ENCODE results near the gene TUT4. TPM values are rescaled to one million over a fixed set of nuclear protein-coding genes. Genes with fewer than 3 reads are reported as not detected.

TUT4 gene
- total and polyA plus RNA-seq, 7 donors = 13.3 to 70.5 (median 50.3) TPM

DNA sequence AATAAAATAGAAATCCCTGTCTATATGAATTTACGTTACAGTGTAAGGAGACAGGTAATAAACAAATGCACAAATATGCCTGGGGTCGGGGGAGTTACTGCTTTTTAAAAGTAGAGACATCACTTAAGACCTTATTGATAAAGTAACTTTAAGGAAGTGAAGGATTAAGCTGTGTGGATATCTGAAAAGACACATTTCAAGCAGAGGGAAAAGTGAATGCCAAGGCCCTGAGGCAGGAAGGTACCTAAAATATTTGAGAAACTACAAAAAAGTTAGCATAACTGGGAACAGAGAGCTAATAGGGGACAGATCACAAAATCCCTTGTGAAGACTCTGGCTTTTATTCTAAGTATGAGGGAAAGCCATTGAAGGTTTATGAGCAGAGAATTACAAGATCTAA lies 41.5 kb downstream of the TUT4 start:
- peaks cover 13% of the 10 kb centered on the region for H3K4me1 ChIP-seq
- H3K4me3 ChIP-seq = no peak overlapping the region
- intact Hi-C loops (cut with DNase I) = no loop called here
- no peaks in the 10 kb centered on the region for H3K9me3 ChIP-seq
- H3K36me3 ChIP-seq (ENCODE audit: insufficient read depth in 1 of 2, low read depth in 1 of 2) = peaks cover 4 to 59% of the 10 kb centered on the region in 2 donors
- WGBS, 3 donors = 85 to 91% (median 89%) methylated on average over 2 of the region's 2 CpGs
- no peak for ATAC-seq
- DNase-seq = no peak
- H3K27ac ChIP-seq = no peak overlapping the region
- TF ChIP-seq, protein P1, sequence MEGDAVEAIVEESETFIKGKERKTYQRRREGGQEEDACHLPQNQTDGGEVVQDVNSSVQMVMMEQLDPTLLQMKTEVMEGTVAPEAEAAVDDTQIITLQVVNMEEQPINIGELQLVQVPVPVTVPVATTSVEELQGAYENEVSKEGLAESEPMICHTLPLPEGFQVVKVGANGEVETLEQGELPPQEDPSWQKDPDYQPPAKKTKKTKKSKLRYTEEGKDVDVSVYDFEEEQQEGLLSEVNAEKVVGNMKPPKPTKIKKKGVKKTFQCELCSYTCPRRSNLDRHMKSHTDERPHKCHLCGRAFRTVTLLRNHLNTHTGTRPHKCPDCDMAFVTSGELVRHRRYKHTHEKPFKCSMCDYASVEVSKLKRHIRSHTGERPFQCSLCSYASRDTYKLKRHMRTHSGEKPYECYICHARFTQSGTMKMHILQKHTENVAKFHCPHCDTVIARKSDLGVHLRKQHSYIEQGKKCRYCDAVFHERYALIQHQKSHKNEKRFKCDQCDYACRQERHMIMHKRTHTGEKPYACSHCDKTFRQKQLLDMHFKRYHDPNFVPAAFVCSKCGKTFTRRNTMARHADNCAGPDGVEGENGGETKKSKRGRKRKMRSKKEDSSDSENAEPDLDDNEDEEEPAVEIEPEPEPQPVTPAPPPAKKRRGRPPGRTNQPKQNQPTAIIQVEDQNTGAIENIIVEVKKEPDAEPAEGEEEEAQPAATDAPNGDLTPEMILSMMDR (IDR thresholded peaks at IDR 0.05) = no peak
- no peaks in the 10 kb centered on the region for H3K27me3 ChIP-seq (ENCODE audit: insufficient read depth in 3 of 3, low read length in 2 of 3)

DNA sequence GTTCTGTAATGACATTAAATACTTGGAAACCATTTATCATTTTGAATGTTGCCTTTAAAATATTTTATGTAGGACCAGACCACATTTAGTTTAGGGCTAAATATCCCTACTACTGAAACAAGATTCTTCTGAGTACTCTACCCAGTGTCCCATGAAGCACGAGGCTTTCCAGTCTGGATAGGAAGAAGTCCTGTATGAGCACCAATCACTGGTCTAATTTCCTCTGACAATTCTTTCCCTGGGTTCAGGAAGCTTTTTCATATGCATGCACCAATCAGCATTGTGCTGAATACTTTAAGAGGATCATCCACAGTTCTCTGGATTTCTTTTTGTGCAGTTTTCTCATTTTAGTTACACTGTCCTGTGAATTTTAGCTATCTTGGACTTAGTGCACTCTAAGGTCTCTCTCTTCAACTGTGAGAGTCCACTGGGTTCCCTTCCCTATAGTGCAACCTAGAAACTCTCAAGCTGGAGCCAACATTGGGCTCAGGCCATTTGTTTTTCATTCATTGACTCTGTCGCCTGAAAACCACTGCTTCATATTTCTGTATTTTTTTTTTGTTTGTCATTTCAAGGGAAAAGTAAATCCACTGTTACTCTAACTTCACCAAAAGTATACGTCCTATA lies 45.9 kb downstream of the TUT4 start:
- Histone ChIP-seq H3K36me3 (ENCODE audit: insufficient read depth in 1 of 2, low read depth in 1 of 2) (peaks cover 0 to 42% of the 10 kb centered on the region in 2 donors), H3K27me3 (ENCODE audit: insufficient read depth in 3 of 3, low read length in 2 of 3) (no peaks in the 10 kb centered on the region), H3K9me3 (no peaks in the 10 kb centered on the region), H3K27ac (no peak overlapping the region), H3K4me3 (no peak overlapping the region), H3K4me1 (peaks cover 13% of the 10 kb centered on the region)
- no peak for DNase-seq
- intact Hi-C loops (cut with DNase I) = no loop called here
- WGBS, 3 donors = 72 to 92% (median 83%) methylated on average over 3 of the region's 3 CpGs
- ATAC-seq = no peak
- TF ChIP-seq, protein P1 (IDR thresholded peaks at IDR 0.05) = no peak

DNA sequence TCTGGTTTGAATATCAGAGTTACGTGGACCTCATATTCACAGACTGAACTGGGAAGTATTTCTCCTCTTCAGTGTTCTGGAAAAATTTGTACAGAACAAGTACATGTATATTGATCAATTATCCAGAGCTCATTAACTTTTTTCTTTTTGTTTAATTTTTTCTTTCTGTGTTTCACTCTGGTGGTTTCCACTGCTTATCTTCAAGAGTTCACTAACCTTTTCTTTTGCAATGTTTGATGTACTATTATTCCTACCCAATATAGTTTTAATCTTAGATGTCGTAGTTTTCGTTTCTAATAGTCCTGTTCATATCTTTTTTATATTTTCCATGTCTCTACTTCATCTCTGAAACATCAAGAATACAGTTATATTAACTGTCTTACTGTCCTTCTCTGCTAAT lies 46.5 kb downstream of the TUT4 start:
- no peak overlapping the region for H3K27ac ChIP-seq
- H3K4me1 ChIP-seq = peaks cover 6% of the 10 kb centered on the region
- TF ChIP-seq, protein P1 (IDR thresholded peaks at IDR 0.05) = no peak
- peaks cover 0 to 42% of the 10 kb centered on the region in 2 donors for H3K36me3 ChIP-seq (ENCODE audit: insufficient read depth in 1 of 2, low read depth in 1 of 2)
- ATAC-seq (no peak), DNase-seq (no peak)
- H3K27me3 ChIP-seq (ENCODE audit: insufficient read depth in 3 of 3, low read length in 2 of 3) = no peaks in the 10 kb centered on the region
- intact Hi-C loops (cut with DNase I) = no loop called here
- no peaks in the 10 kb centered on the region for H3K9me3 ChIP-seq
- 95 to 97% (median 96%) methylated on average over 3 of the region's 3 CpGs for WGBS, 3 donors
- H3K4me3 ChIP-seq = no peak overlapping the region

DNA sequence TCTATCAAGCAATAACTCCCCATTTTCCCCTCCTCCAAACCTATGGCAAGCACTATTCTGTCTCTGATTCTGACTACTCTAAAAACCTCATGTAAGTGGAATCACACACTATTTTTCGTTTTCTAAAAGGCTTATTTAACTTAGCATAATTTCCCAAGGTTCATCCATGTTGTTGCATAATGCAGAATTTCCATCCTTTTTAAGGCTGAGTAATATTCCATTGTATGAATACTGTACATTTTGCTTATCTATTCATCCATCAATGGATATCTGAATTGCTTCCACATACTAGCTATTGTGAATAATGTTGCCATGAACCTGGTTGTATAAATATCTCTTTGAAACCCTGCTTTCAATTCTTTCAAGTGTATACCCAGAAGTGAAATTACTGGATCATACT lies 48.2 kb downstream of the TUT4 start:
- Histone ChIP-seq H3K27ac (no peak overlapping the region), H3K4me3 (no peak overlapping the region), H3K27me3 (ENCODE audit: insufficient read depth in 3 of 3, low read length in 2 of 3) (no peaks in the 10 kb centered on the region), H3K9me3 (no peaks in the 10 kb centered on the region), H3K4me1 (no peaks in the 10 kb centered on the region), H3K36me3 (ENCODE audit: insufficient read depth in 1 of 2, low read depth in 1 of 2) (peaks cover 0 to 41% of the 10 kb centered on the region in 2 donors)
- DNase-seq (no peak), ATAC-seq (no peak)
- TF ChIP-seq, protein P1 (IDR thresholded peaks at IDR 0.05) = no peak
- WGBS, 3 donors = 93 to 98% (median 94%) methylated on average over 1 of the region's 1 CpG
- intact Hi-C loops (cut with DNase I) = no loop called here

DNA sequence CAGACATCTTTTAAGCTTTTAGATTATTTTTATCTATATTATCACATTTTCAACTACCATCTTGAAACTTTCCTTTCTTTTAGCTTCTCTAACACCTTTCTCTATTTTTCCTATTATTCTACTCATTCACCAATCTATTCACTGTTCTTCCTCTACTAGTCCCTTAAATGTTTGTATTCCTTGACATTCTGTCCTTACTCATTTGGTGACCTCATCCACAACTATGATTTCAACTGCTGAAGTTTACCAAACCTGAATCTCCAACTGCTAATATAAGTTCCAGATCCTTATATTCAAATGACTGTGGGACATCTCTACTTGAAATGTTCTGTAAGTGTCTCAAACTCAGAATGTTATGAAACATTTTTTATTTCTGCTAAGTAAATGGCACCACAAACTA lies 49.2 kb downstream of the TUT4 start:
- intact Hi-C loops (cut with DNase I) = no loop called here
- TF ChIP-seq, protein P1 (IDR thresholded peaks at IDR 0.05) = no peak
- no peak overlapping the region for H3K27ac ChIP-seq
- ATAC-seq = no peak
- H3K4me1 ChIP-seq = no peaks in the 10 kb centered on the region
- no peak for DNase-seq
- H3K27me3 ChIP-seq (ENCODE audit: insufficient read depth in 3 of 3, low read length in 2 of 3) = no peaks in the 10 kb centered on the region
- peaks cover 0 to 30% of the 10 kb centered on the region in 2 donors for H3K36me3 ChIP-seq (ENCODE audit: insufficient read depth in 1 of 2, low read depth in 1 of 2)
- no peak overlapping the region for H3K4me3 ChIP-seq
- H3K9me3 ChIP-seq = no peaks in the 10 kb centered on the region

Measured in psoas muscle (tissue), 8 donors.